Measurements from ENCODE around the gene USP17L18.
A peak's percentile ranks its signal among the peaks of the same experiment; 100 is the strongest.
"Not testable (repeated sequence)": the region's sequence is repeated elsewhere in the genome, so short reads cannot be mapped to it uniquely, and the experiment has no call there.

Gene USP17L18

GRCh38 chr4:9247953-9248680 lies at the start of gene USP17L18:
Gene USP17L18 (plus strand): TSS chr4:9248630. CDS start chr4:9248630, 0 bp downstream.
- not testable (repeated sequence) for DNase-seq

GRCh38 chr4:9210357-9210756 lies 38.1 kb upstream of the USP17L18 start, which contains the start of gene USP17L10:
Gene USP17L10 (plus strand): TSS chr4:9210657. CDS start chr4:9210657, 0 bp downstream.
- DNase-seq: not testable (repeated sequence)

GRCh38 chr4:9214701-9215100 lies 33.7 kb upstream of the USP17L18 start:
- not testable (repeated sequence) for DNase-seq

GRCh38 chr4:9215105-9215504 lies 33.3 kb upstream of the USP17L18 start, which contains the start of gene USP17L11:
Gene USP17L11 (plus strand): TSS chr4:9215405. CDS start chr4:9215405, 0 bp downstream.
- DNase-seq: not testable (repeated sequence)

- DNase-seq: not testable (repeated sequence)
Measured at GRCh38 chr4:9219852-9220251, 28.6 kb upstream of the USP17L18 start, which contains the start of gene USP17L12. Gene USP17L12 (plus strand): TSS chr4:9220152. CDS start chr4:9220152, 0 bp downstream.

- not testable (repeated sequence) for DNase-seq
Measured at GRCh38 chr4:9224596-9224995, 23.8 kb upstream of the USP17L18 start, which contains the start of gene USP17L13. Gene USP17L13 (plus strand): TSS chr4:9224896. CDS start chr4:9224896, 0 bp downstream.

- peak; percentile 8 for DNase-seq
Measured at GRCh38 chr4:9230249-9230648, 18.2 kb upstream of the USP17L18 start.

- DNase-seq: not testable (repeated sequence)
Measured at GRCh38 chr4:9234085-9234484, 14.3 kb upstream of the USP17L18 start, which contains the start of gene USP17L15. Gene USP17L15 (plus strand): TSS chr4:9234385. CDS start chr4:9234385, 0 bp downstream.

GRCh38 chr4:9238461-9238860 lies 10.0 kb upstream of the USP17L18 start:
- DNase-seq: not testable (repeated sequence)

- not testable (repeated sequence) for DNase-seq
Measured at GRCh38 chr4:9243579-9243978, 4.9 kb upstream of the USP17L18 start, which contains the start of gene USP17L17. Gene USP17L17 (plus strand): TSS chr4:9243879. CDS start chr4:9243879, 0 bp downstream.

GRCh38 chr4:9253078-9253477 lies 4.6 kb downstream of the USP17L18 start, which contains the start of gene USP17L19:
Gene USP17L19 (plus strand): TSS chr4:9253378. CDS start chr4:9253378, 0 bp downstream.
- DNase-seq: not testable (repeated sequence)

GRCh38 chr4:9257824-9258223 lies 9.4 kb downstream of the USP17L18 start, which contains the start of gene USP17L20:
Gene USP17L20 (plus strand): TSS chr4:9258124. CDS start chr4:9258124, 0 bp downstream.
- not testable (repeated sequence) for DNase-seq

GRCh38 chr4:9262572-9262971 lies 14.1 kb downstream of the USP17L18 start, which contains the start of gene USP17L21:
Gene USP17L21 (plus strand): TSS chr4:9262872. CDS start chr4:9262872, 0 bp downstream.
- not testable (repeated sequence) for DNase-seq

- DNase-seq: not testable (repeated sequence)
Measured at GRCh38 chr4:9267319-9267718, 18.9 kb downstream of the USP17L18 start, which contains the start of gene USP17L22. Gene USP17L22 (plus strand): TSS chr4:9267619. CDS start chr4:9267619, 0 bp downstream.

- not testable (repeated sequence) for DNase-seq
Measured at GRCh38 chr4:9271719-9272118, 23.3 kb downstream of the USP17L18 start.

Measured in activated CD4-positive, CD25-positive, alpha-beta regulatory T cell treated with anti-CD3 and anti-CD28 coated beads, Interleukin-2, amount 50 U/mL, for 72 hours (primary cell).